ENCODE data around the gene RSPO4.

The RSPO4 gene

DNA sequence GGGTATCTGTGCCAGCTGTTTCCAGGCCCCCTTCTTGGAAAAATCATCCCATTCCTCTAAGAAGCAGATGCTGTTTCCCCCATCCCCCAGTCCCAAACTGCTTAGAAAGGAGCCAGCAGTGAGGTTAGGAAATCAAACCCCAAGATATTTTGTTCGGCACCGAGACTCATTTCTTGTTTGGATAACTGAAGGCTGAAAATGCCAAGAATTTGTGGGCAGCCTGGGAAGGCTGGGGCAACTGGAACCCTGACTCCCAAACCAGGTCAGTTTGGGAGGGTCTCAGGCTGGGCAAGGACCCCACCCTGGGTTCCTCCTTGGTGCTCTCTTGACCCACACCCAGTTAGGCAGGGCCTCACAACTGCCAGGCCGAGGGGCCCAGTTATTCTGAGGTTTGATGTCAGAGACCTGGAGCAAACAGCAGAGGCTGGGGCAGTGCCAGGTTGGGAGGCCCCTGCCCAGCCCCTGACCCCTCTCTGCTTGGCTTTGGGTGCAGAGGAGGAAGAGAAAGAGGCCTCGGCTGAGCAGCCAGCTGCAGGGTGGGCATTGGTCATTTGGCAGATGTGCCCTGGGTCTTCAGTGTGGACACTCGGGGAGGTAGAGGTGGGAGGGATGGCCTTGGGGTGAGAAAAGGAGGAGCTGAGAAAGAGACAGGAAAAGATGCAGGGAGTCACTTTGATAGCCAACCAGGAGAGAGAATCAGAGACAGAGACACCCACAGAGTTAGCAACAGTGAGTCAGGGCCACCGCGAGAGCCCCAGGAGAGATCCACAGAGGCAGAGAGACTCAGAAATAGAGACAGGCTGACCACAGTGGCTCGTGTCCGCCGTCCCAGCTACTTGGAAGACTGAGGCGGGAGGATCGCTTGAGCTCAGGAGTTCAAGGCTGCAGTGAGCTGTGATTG is 91.0 kb downstream of the RSPO4 start:
- no peak for DNase-seq (ENCODE audit: low spot score)

DNA sequence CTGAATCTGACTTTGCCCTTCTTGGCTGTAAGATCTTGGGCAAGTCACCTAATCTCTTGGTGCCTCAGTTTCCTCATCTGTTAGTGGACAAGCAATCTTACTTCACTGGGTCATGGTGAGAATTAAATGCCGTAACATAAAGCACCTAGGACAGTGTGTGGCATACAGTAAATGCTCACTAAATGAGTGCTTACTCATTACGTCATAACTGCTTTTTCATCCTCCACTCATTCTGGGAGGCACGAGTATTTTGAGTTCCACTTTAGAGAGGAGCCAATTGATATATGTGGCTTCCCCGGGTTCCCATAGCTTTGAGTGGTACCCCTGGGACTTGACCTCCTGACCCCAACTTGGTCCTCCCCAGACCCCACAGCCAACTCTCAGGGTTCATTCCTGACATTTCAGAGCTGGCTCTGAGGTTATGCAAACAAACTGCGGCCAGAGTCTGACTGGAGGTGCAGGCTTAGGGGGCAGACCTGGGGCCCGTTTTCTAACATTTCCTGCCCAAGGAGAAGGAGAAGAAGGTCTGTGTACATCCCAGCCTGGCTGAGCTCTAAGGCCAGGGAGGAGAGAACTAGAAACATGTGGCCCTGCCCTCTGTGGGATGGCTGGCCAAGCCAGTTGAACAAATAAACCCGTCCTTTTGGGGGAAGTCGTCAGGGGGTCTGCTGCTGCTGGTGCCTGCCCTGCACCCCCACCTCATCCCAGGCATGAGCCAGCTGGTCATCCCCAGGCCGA is 91.8 kb downstream of the RSPO4 start:
- no peak for DNase-seq (ENCODE audit: low spot score)

DNA sequence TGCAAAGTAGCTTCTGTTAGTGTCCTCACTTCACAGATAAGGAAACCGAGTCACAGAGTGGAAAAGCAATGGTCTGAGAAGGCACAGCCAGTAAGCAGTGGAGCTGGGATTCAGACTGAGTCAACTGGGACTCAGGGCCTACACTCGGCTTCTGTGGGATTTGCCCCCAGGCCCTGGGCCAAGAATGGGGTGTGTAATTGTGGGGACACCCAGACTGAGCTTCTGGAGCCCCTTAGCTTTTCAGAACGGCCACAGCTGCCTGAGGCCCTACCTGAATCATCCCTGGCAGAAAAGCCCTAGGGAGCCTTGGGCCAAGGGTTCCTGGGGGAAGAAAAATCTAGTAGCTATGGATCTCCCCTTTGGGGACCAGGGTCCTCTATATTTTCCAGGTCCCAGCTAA is 92.5 kb downstream of the RSPO4 start:
- no peak for DNase-seq (ENCODE audit: low spot score)
